ENCODE data around the gene BRD3OS. TPM values are rescaled to one million over a fixed set of nuclear protein-coding genes. Genes with fewer than 3 reads are reported as not detected.

BRD3OS gene
- polyA plus RNA-seq, 1 donor = 21.6 TPM

GRCh38 chr9:134051319-134051718 lies 26.0 kb downstream of the BRD3OS start:
- no peak for DNase-seq

GRCh38 chr9:134052491-134052890 lies 27.2 kb downstream of the BRD3OS start:
- DNase-seq = no peak

GRCh38 chr9:134052941-134053340 lies 27.7 kb downstream of the BRD3OS start:
- DNase-seq = no peak

GRCh38 chr9:134053401-134053871 lies 28.2 kb downstream of the BRD3OS start:
- no peak for DNase-seq

GRCh38 chr9:134053941-134054761 lies 28.9 kb downstream of the BRD3OS start:
- DNase-seq = no peak

GRCh38 chr9:134054891-134055811 lies 29.9 kb downstream of the BRD3OS start:
- DNase-seq = no peak

GRCh38 chr9:134055981-134056461 lies 30.7 kb downstream of the BRD3OS start:
- no peak for DNase-seq

- no peak for DNase-seq
Measured at GRCh38 chr9:134056483-134057306, 31.4 kb downstream of the BRD3OS start.

GRCh38 chr9:134057307-134057657 lies 32.0 kb downstream of the BRD3OS start:
- DNase-seq = no peak

GRCh38 chr9:134057751-134058701 lies 32.7 kb downstream of the BRD3OS start:
- no peak for DNase-seq

GRCh38 chr9:134058716-134059115 lies 33.4 kb downstream of the BRD3OS start:
- no peak for DNase-seq

- DNase-seq = no peak
Measured at GRCh38 chr9:134059188-134059641, 33.9 kb downstream of the BRD3OS start.

GRCh38 chr9:134059661-134060395 lies 34.5 kb downstream of the BRD3OS start:
- no peak for DNase-seq

GRCh38 chr9:134060546-134060945 lies 35.3 kb downstream of the BRD3OS start:
- no peak for DNase-seq

GRCh38 chr9:134061019-134061687 lies 35.9 kb downstream of the BRD3OS start:
- no peak for DNase-seq

GRCh38 chr9:134061688-134062371 lies 36.5 kb downstream of the BRD3OS start:
- no peak for DNase-seq

- no peak for DNase-seq
Measured at GRCh38 chr9:134062461-134063087, 37.3 kb downstream of the BRD3OS start.

GRCh38 chr9:134063088-134063570 lies 37.8 kb downstream of the BRD3OS start:
- DNase-seq = no peak
